ENCODE results near the gene CA5A.
"Not testable (repeated sequence)": the region's sequence is repeated elsewhere in the genome, so short reads cannot be mapped to it uniquely, and the experiment has no call there.

CA5A gene

GRCh38 chr16:87891764-87892163 lies 44.6 kb downstream of the CA5A start:
- no peak for DNase-seq

- DNase-seq, result peak; percentile 12
Observed at GRCh38 chr16:87889762-87890161, 46.6 kb downstream of the CA5A start.

DNA sequence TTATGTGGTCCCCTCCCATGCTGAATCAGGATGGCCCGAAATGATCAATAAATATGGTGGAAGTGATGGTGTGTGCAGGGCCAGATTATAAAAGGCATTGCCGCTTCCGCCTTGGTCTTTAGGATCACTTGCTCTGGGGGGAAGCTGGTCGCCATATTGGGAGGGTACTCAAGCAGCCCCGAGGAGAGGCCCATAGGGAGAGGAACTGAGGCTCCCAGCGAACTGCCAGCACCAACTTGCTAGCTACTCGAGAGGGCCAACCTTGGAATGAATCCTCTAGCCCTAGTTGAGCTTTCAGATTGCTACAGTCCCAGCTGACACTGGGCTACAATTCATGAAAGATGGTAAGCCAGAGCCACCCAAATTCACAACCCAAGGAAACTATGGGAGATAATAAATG lies 48.0 kb downstream of the CA5A start:
- not testable (repeated sequence) for DNase-seq

DNA sequence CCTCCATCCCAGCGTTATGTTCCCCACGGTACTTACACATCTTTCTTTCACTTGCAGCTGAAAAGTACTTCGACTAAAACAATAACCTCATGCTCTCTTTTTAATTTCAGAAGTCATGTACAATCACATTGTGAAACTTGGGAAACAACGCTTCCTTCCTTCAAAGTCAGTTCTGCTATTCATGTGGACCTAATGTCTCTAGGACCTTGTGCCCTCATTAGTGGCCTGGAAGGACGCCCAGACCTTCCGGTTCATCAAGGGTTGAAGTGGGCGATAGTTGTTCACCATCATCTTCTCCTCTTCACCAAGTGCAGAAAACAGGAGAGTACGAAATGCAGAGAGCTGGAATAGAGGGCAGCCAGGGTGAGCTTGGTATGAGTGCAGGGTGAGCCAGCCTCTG lies 48.4 kb downstream of the CA5A start:
- DNase-seq, result peak; percentile 73

GRCh38 chr16:87885371-87885967 lies 50.9 kb downstream of the CA5A start:
- not testable (repeated sequence) for DNase-seq

GRCh38 chr16:87882436-87883019 lies 53.8 kb downstream of the CA5A start:
- no peak for DNase-seq

DNA sequence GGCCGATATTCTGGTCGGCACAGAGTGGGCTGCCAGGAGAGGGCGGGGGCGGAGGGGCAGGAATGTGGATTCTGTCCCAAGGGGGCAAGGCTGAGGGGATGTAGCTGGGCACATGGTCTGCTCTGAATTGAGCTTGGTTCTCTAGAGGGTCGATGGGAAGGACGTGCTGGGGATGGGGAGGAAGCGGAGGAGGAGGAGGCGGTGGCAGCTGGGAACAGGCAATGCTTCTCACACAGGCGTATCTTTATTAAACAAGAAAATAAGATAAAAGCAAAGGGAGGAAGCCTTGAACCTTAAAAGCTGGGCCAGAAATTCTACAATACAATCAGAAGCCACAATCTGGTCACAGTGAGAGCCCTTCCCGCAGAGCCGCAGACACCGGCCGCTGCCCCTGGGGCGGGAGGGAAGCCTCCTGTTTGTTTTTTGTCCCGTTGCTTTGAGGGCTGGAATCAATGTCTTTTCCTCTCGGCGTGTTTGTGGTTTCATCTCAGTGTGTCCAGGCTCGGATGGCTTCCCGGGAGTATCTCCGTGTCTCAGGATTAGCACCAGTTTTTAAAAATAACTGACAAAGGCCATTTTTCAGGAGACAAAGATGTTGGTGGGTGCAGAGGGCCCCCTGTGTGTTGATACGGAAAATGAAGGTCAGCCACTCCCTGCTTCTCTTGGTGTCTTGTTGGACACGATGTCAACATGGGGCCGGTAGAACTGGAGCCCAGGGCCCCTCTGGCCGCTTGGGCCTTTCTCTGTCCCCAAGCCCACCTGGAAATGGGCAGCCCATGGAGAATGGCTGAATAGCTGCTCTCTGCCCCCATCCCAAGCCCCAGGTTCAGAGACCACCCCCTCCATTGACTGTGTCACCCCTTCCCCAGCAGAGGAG lies 54.8 kb downstream of the CA5A start:
- no peak for DNase-seq

GRCh38 chr16:87880117-87880696 lies 56.1 kb downstream of the CA5A start:
- DNase-seq, result no peak

DNA sequence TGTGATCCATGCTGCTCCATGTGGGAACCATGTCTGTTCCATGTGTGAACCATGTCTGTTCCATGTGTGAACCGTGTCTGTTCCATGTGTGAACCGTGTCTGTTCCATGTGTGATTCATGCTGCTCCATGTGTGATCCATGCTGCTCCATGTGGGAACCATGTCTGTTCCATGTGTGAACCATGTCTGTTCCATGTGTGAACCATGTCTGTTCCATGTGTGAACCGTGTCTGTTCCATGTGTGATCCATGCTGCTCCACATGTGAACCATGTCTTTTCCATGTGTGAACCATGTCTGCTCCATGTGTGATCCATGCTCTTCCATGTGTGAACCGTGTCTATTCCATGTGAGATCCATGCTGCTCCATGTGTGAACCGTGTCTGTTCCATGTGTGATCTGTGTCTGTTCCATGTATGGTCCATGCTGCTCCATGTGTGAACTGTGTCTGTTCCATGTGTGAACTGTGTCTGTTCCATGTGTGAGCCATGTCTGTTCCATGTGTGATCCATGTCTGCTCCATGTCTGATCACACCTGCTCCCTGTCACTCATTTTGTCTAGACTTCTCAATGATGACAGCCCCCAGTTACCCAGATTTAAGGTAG lies 56.8 kb downstream of the CA5A start:
- not testable (repeated sequence) for DNase-seq

DNA sequence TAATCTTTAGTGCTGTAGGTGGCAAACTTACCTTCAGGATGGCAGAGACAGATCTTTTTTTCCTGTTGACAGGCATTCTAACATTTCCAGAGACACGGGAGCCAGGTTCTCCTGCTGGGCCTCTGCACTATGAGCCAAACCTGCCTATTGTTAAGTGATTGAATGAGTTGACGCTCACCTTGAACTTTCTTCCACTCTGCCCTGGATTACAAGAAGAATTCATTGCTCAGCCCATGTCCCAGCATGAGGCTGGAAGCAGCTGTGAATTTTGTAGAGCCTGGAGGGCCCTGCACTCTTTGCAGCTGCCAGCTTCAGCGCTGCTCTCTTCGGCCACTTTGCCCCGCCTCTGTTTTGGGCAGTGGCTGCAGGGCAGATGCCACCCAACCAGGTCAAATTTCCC lies 57.6 kb downstream of the CA5A start:
- DNase-seq, result no peak

DNA sequence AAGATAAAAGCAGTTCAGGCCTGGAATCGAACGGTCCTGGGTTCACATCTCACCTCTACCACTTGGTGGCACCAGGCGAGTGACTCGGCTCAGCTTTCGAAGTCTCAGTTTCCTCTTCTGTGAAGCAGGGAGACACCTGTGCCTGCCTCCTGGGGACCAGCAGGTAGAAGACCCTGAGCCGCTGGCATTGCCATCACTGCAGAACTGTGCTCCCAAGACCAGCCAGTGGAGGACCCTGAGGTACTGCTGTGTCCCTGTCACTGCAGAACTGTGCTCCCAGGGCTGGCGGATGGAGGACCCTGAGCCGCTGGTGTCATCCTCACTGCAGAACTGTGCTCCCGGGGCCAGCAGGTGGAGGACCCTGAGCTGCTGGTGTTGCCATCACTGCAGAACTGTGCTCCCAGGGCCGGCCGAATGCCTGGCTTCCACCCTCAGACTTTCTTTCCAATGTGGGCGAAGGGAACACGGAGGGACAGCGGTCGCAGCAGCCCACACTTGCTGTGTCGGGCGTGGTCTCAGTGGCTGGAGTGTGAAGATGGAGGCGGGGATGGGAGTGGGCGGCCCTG lies 58.3 kb downstream of the CA5A start:
- DNase-seq, result no peak

DNA sequence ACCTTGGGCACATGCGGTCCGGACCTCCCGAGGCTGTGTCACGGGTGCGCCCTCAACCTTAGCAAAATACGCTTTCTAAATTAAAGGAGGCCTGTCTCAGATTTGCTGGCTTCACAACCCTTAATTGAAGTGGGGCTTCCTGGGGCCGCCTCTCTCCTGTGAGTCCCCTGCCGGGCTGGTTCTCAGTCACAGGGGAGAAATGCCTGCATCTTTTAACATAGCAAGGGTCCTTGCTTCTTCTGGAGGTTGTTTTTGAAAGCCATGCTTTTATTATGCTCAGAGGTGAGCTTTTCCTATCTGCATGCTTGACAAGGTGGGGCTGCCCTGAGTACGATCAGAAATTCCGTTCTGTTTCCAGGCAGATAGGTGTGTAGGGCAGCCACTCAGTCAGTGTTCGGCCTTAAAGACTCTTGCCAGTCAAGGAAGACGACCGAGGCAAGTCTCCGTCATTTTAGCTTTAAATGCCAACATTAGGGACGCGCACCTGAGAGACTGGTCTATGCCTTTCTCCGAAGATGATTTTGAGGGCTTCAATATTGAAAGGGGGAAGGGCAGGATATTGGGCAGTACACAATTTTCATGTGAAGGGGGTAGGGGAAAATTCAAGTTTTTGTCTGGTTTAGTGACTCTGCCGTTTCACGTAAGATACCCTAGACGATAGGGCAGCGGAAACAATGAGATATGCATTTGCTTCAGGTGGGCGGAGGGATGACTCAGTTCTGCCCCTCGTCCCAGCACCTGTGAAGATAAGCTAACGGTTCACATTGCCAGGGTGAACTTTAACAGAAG lies 61.5 kb downstream of the CA5A start:
- DNase-seq, result no peak

DNA sequence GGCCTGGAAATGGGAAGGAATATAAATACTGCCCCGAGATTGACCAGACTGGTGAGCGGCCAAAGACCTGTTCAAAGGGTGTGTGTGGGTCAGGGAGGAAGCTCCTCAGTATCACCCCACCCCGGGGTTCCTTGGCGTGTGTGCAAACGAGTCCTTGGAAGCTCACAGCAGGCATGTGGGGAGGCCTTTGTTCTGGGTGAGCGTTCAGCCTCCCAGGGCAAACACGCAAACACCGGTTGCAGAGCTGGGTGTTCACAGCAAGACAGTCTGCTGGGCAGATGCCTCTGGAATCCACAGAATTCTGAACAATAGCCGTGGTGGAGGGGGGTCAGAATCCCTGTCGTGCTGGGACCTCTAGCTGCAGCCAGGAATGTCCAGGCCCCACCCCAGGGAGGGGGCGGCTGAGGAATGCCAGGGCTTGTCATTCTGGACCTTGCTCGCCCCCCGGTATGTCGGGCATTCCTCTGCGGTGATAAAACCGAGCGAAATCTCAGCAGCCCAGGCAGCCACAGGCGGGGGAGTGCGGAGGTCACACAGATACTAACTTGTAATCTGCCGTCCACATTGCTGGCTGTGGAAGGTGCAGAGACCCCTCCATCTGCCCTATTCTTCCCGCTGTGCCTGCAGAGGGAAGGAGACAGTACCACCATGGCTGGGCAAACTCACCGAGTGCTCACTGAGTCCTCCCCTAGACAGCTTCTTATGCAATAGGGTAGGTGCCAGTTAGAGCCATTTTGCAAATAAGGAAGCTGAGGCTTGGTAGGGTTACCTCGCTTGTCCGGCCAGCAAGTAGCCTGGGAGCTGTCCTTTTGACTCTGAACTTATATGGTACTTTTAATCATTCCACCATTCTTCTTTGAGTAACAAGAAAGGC lies 65.7 kb downstream of the CA5A start:
- peak; percentile 43 for DNase-seq

- DNase-seq, result not testable (repeated sequence)
Observed at GRCh38 chr16:87869879-87870417, 66.4 kb downstream of the CA5A start.

DNA sequence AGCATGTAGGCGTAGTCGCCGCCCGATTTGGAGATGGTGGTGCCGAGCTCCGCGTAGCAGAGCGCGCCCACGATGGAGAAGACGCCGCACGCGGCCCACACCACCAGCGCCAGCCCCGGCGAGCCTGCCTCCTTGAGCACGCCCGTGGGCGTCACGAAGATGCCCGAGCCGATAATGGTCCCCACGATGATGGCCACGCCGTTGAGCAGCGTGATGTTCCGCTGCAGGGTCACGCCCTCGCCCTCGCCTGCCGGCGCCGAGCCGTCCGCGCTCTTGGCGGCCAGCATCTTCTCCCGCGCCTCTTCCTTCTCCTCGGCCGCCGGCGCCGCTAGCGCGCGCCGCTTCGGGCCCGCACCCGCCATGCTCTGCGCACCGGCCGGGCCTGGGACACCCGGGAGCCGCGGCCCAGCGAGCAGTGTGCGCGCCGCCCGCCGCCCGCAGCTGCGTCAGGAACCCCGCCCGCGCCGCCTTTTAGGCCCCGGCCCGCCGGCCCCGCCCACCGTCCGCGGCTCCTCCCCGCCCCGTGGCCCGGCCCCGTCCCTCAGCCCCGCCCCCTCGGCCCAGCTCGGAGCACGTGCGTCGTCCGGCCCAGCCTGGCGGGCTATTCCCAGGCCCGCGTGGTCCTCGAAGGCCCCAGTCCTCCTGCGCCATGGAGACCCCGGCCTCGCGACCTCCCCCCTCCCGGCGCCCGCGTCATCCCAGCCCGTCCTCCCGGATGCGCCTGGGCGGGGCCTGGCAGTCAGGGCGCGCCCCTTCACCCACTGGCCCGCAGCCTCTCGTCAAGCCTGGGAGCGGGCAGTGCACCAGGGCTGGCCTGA lies 67.1 kb downstream of the CA5A start, which contains the start of gene SLC7A5:
Gene SLC7A5, minus strand, starts transcription at position 447 of the 818 bp plus-strand sequence. Its CDS starts 85 bp downstream, at position 362.
- DNase-seq, result peak; percentile 89

DNA sequence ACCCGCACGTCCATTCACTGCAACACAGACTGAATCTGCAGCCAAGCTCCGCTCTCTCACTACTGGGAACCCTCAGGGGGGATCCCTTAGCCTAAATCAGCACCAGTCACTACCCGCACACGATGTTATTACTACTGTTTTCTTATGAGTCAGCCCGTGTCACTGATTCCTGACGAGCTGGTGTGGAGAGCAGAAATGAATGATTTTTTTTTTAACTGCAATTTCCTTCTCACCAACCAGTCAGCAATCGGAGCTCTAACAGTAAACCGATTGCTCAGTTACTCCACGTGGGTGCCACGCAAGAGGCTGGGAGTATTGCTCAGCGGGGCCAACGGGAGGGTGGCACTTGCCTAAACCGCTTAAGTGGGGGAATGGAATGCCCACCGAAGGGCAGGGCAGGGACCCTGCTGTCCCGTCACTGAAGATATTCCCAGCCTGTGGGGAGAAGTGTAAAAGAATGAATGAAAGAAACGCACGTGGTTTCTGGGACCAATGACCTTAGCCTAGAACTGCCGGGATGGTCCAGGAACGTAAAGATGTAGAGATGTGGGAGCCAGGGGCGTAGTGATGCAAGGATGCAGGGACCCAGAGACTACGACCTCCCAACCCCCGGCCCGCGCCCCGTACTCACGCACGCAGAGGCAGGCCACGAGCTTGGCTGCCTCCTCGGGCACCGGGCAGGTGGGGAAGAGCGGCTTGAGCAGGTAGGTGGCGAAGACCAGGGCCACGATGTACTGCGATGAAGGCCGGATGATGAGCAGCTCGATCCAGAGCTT lies 67.9 kb downstream of the CA5A start:
- DNase-seq, result peak; percentile 92

- DNase-seq, result peak; percentile 49
Observed at GRCh38 chr16:87865902-87866555, 70.3 kb downstream of the CA5A start.

DNA sequence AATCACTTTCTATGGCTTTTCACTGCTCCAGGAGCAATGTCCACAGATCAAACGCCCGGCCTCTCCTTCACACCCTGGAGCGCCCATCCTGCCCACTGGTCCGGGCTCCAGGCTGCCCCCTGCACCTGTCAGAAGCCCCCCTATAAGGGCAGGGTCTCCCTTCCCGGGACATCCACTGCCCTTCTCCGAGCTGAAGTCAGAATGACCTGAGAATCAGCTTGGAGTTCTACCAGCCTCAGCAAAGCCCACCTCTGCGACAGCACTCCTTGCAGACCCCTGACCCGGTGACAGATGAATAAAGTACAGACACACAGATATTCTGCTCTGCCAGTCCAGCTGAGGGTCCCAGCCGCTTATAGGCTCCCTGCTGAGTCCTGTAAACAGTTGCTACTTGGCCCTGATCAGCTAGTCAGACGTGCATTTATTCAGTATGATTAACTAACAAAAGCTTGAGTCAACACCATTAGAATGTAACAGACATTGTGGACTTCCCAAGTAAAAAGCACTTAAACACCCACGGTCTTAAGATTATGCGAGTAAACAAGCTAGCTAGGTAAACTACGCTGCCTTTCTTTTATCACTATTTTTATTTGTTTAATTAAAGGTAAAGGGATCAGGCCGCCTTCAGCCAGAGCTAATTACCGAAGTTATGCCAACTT lies 71.9 kb downstream of the CA5A start:
- no peak for DNase-seq
